Kidney glomerular epithelial cell (primary cell): Measurements from ENCODE around the gene WDR7.

ENCODE experiments used
- DNase-seq: peaks from one replicate; lab custom pipeline; 2025; lab: John Stamatoyannopoulos, UW

Gene WDR7

DNA sequence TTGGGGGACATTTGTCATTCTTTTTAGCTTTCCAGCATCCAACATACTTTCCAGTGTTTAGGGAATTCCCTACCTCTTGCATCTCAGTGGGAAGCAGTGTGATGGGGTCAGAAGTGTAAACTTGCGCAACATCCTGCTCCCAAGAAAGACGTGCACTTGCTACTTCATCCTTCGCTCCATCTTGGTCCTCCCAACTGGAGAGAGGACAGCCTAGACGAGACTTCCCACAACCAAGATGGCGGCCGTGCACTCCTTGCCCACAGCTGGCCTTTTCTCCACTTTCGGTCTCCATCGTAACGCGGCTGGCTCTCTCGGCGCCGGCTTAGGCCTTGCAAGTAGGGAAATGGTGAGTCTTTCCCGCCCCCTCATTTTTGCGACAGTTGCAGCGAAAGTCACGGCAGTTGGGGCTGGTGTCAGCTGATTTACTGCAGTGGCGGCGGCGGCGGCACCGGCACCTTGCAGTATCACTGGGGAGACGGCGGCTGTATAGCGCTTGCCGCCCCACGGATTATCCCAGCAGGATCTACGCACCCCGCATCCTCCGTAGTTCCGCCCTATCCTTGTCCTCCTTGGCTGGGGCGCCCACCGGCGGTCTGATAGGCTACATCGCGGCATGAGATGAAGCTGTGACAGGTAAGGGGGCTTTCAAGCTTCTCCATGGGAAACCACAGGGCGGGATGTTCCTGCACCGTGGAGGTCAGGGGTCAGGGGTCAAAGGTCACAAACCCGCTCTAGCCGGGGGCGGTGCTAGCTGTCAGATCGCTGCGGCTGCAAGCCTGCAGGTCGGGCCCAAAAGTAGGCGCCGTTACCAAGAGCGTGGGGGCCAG lies at the start of gene WDR7:
WDR7 (plus strand) TSS at position 416 of the 827 bp plus-strand sequence. CDS start 21,157 bp downstream, outside the sequence.
- peak; percentile 93 for DNase-seq

DNA sequence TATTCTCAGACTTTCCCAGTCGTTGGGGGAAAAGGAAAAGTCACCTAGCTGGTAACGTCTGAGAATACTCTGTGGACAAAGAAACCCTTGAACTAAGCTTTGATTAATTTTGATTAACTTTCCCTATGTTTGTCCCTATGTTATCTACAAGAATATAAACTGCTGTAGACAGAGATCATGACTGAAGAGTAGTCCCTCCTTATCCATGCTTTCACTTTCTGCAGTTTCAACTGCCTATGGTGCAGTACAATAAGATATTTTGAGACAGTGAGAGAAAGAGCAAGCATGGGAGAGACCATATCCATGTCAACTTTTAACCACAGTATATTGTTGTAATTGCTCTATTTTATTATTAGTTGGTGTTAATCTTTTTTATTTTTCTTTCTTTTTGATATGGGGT lies 44.5 kb upstream of the WDR7 start:
- no peak for DNase-seq

DNA sequence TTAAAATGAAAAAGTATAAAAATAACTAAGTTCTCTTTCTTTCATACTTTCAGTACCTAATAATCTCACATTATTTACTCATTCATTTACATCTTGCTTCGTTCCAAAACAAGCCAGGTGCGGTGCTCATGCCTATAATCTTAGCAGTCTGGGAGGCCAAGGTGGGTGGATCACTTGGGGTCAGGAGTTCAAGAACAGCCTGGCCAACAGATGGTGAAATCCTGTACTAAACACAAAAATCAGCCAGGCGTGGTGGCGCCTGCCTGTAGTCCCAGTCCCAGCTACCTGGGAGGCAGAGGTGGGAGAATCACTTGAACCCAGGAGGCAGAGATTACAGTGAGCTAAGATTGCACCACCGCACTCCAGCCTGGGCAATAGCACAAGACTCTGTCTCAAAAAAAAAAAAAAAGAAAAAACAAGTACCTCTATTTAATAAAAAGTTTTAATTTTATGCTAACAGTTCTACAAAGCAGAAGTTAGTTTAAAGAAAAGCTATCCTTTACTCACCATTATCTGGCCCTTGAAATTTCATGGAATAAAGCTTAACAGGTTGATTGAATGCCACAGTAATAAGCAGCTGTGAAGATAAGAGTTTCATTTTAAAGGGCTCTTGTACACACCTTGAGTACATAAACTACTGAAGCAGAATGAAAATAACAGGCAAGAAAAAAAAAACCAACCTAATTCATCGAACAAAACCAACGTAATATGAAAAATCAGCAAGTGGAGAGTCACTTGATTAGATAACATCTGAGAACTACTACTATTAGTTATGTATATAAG lies 35.2 kb upstream of the WDR7 start:
- DNase-seq = no peak

DNA sequence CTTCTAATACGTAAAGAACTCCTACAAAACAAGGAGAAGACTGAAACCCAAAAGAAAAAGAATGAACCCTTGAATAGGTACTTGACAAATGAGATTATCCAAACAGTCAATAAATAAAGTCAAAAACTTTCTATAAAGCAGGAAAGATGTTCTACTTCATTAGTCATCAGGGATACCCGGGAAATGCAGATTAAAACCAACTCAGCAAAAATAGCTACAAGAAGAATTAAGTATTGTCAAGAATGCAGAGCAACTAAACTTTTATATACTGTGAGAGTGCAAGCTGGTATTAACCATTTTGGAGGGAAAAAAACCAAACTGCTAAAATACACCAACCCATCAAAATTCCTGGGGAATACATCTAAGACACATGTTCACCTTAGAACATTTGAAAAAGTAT lies 23.2 kb upstream of the WDR7 start:
- no peak for DNase-seq

DNA sequence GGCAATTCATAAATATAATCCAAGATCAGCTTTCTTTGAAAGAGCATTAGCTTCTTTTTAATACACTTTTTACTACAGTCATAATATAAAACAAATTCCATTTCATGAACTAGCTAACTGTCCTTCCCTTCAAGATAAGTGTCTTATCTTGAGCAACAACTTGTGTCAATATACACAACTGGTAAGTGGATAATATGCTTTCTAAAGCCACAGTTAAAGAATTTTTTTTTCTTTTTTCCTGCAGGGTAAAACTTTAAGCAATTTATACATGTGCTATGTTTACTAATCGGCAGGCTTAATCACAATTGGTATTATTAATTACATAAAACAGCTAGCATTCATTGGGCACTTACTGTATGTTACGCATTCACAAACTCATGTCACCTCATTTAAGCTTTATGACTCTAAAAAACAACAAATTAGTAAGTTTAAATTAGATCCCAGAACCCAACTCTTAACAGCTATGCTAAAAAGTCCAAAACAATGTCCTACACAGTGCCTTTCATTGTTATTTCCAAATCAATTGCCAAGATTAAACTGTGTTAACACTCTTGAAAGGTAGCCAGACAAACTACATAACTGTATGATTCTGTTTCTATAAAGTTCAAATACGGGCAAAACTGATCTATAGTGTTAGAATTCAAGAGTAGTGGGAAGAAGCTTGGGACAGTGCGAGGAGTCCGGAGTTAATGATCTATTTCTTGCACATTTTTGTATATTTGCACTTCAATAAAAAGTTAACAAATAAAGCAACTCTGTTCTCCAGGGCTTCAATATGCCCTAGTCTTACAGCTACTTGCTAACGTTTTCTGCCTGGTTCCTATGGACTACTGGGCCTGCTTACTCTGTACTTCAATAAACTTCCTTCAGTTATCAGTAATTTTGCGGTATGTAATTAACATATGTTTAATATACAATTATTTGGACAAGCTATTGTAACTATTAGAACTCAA lies 18.8 kb upstream of the WDR7 start:
- DNase-seq = no peak

DNA sequence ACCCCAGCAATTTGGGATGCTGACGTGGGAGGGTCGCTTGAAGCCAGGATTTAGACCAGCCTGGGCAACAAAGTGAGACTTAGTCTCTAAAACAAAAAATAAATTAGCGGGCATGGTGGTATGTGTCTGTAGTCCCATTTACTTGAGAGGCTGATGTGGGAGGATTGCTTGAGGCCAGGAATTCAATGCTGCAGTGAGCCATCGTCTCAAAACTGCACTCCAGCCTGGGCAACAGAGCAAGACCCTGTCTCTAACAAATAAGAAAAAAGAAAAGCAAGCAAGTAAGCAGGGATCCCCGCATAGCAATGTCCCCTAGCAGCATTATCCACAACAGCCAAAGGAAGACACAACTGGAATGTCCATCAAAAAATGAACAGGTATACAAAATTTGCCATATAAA lies 16.2 kb upstream of the WDR7 start:
- DNase-seq = no peak

DNA sequence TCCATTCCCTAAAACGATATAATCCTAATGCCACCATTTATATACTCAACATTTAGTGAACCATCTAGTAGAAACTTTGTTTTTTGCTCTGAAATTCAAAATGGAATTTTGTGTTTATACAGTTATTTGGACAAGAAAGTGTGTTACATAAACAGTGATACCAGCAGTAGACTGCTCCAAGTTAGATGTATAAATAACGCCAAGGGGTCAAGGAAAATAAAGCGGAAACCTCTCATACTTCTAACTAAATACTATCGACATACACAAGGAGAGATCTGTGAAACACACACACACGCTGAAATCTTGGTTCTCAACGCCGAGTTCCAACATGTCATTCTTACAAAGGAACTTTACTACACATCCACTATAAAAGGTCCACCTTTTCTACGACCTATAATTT lies 14.0 kb upstream of the WDR7 start:
- no peak for DNase-seq

DNA sequence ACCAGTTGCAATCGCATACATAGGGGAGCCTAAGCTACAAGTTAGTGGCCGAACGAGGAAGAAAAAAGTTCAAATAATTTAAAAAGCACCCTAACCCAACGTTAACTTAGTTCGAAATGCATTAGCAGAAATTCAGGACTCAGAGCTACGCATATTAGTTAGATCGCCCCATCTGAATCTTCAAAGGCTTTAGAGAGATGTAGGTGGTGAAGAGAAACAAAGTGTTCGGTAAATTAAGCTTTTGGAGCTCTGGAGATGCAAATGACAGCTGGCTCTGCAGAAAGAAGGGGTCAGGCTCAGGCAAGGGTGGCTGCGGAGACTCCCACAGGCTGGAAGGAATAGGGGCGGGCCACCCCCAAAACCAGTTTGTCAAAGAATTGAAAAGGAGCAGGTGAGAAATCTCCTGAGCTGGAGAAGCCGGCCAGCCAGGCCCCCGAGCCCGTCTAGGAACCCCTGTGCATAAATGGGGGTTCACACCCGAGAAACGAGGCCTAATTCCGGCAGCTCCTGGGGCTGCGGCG lies 13.4 kb upstream of the WDR7 start:
- no peak for DNase-seq

DNA sequence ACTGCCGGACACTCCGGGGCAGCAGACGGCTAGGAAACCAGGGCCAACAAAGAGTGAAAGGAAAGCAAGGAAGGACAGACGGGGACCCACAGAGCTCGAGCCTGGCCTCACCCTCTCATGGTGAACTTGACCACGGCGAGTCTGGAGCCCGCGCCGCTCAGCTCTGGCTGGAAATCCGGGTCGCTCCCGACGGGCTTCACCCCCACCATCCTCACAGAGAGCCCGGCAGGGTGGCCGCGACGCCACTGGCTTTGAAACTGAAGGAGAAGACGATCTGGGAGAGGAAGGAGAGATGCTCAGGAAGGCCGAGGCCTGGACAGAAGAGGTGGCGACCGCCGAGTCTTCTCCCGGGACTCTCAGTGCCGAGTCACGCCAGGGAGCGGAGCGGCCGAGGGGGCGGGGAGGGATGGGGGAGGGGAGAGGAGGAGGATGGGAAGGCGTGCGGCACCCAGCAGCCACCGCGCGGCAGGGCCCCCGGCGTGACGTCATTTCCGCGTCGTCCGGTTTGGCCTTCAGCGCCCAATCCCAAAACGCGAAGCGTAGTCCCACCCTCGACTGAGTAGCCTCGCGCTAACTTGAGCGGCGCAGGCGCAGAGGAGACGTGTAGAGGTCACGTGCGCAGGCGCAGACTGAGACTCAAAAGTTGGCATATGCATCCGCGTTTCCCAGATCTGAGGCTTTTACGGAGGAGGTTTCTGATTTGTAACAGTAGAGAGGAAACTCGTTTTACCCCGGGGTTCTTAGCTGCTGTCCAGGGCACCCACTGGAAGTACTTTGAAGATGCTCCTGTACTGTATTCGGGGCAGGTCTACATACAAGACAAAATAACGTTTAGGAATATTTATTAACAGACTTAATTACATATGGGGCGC lies 12.7 kb upstream of the WDR7 start, which contains the start of gene TXNL1:
TXNL1 (minus strand) TSS at position 361 of the 872 bp plus-strand sequence; CDS start at position 209, 152 bp downstream.
- peak; percentile 95 for DNase-seq

DNA sequence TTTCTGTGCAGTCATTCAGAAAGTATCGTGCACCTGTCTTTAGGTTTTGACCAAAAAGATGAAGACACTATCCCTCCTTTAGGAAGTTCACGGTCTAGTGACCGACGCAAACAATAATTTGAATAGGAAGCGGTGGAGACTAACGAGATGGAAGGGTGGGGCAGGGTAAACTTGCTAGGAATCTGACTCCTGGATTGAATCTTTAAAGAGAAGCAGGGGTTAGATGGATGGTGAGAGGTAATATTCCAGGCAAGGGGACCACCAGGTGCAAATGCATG lies 12.1 kb upstream of the WDR7 start:
- DNase-seq = no peak

DNA sequence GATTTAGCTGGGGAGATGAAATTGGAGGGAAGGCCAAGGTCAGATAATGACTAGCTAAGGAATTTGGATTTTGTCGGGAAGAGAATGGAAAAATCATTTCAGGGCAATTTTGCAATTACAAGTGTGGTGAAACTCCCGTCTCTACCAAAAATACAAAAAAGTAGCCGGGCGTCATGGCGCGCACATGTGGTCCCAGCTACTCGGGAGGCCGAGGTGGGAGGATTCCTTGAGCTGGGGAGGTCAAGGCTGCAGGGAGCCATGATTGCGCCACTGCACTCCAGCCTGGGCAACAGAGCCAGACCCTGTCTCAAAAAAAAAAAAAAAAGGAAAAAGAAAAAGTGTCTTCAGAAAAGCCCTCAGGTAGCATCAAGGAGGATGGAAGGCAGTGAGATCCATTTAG lies 11.6 kb upstream of the WDR7 start:
- no peak for DNase-seq

DNA sequence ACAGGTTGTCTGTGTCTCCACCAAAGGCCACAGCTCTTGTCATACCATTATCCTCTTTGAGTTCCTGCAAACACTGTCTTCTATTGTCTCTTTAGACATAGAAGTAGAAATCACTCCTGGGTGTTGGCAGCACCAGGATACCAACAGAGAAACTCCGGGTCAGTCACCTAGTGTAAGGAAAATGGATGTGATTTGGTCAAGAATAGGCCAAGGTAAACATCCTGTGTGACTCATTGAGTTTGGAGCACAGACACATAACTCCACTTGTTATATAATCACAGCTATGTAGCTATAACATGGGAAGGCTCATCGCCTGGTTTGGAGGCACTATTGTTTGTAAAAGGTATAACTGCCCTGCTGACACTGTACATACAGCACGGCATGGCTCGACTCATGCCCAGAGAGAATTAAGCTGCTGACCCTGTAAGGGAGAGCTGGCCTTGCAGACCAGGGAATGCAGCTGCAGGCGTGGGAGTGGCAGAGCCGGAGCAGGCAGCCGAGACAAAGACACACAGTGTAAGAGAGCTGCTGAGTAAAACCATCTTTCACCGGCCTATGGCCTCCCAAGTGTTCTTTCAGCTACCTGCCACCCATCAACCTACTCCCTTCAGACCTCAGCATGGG lies 9.3 kb upstream of the WDR7 start:
- no peak for DNase-seq

DNA sequence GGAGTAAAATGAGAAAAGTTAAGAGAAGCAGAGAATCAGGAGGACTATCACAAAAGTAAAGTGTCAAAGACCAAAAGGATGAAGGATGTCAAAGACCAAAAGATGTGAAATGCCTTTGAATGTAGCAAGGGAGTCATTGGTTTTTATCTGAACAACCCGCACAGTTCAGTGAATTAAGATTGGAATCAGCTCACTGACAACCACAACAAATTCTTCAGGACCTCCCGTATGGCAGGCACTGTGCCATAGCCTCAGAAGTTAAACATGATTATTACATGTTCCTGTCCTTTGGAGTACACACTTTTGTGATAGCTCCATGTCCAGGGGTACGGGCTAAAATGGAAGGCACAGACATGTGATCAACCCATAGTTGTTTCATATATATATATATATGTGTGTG lies 7.8 kb upstream of the WDR7 start:
- no peak for DNase-seq

DNA sequence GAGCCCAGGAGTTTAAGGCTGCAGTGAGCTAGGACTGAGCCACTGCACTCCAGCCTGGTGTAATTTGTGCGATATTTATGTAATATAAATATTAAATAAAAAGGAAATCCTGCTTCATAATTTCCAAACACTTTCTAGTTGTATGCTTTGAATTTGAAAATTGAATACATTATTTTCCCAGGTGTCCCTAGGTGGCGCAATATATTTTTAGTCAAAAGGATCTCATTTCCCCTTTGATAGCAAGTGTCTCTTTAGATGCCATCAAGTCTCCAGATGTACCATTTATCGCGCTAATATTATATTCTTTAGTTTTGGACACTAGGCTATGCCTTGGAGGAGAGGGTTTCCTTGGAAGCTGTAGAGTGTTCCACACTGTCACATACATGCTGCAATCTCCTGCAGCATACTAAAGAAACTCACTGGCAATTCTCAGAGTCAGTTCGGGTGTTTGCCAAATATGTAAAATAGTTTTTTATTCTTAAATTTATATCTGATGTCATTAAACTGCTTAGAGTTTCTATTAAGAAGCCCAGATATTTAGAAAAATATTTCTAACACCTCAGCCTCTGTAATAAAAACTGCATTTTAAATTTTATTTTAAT lies 5.6 kb upstream of the WDR7 start:
- DNase-seq = no peak

DNA sequence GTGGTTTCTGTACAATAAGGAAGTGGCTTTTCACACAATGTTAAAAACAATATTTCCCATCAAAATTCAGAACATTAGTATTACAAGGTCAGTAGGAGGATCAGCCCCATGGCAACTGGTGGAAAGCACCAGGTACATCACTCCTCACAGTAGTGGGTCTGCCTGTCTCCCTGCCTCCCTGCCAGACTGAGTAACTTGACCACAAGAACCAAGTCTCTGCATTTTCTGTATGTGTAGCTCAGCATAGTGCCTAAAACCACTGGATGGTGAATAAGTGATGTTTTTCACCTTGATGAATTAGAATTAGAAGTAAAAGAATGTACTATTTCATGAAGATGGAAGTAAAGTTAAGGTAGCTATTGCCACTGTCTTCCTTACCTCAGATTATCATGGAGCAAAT lies 4.1 kb upstream of the WDR7 start:
- no peak for DNase-seq

DNA sequence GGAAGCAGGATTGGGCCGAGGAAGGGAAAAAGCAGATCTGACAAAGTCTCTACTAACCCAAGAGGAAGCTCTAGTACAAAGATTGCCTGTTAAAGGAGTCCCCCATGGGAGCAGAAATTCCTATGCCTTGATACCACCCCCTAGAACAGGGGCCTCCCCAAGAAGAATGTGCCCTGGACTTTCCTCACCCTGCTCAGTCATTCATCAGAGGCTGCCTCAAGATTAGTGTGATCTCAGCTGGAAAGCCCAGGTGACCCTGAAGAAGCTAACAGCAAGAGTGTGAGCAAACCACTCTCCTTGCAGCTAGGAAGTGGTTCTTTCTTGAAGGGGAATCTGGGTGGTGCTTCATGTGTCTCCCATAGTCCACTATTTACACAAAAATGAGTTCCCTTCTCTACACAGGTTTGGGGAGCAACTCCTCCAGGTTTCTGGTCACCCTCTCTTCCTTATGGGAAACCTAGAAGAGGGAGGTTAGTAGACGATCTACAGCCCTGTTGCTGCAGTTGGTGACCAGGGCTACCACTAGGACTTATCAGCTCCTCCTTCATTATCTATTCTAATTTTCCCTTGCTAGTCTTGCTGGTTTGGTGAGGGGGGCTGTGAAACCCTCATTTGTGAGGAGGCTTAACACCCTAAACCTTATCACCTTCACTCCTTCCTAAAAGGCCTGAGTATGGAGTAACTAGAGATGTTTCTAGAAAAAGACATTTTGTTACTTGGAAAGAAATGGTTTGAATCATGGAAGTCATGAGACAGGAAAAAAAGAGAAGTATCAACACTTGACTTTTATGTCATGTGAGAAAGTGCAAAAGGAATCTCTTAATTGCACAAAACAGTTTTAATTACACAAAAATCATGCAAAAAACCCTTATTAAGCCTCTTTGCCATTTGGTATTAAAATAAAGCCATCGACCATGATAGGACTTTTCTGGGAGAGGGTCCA lies 2.9 kb upstream of the WDR7 start:
- DNase-seq = no peak

DNA sequence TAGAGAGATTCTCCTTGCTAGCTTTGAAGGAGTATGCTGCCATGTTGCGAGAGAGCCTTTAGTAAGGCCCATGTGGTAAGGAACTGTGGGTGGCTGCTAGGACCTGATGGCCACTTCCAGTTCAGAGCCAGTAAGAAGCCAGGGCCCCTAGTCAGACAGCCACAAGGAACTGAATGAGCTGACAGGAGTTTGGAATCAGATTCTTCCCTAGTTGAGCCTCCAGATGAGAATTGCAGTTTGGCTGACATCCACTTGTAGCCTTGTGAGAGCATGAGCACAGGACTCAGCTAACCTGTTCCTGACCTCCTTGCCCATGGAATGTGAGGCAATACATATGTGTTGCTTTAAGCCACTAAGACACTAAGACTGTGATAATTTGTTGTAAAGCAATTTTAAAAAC lies 1.2 kb upstream of the WDR7 start:
- no peak for DNase-seq

DNA sequence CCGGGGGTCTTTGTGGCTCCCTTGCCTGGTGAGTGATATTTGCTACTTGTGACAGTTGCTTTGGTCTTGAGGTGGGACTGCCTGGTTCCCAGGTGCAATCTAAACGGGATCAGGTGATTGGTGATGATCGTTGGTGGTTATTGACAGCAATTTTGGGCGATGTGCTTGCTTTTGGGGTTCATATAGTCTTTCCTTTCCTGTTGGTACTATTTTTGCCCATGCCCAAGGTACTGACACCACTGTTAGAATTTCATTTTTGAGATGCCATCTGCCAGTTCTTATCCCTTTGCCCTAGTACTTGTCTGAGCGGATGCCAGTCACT lies 573 bp downstream of the WDR7 start:
- no peak for DNase-seq

DNA sequence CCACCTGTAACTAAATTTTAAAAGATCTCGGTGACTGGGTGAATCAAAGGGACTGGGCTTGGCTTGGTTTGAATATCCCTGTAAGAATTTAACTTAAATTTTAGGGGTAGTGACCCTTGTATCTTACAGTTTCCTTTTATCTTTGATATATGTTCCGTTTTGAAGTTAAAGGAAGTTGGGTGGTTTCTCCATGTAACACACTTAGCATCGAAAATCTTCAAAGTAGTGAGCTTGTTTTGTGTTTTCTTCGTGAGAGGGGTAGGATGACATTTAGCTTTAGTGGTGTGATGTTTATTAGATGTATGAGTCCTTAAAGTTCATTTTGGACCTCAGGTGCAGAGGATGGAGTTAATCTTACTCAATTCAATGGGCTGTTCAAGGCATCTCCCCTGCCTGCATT lies 1.6 kb downstream of the WDR7 start:
- no peak for DNase-seq
